PC-9 (cell line): Measurements from ENCODE around the gene MAN2A1. TPM values are rescaled to one million over a fixed set of nuclear protein-coding genes. Genes with fewer than 3 reads are reported as not detected.

Source experiments
- BruUV-seq: library from RNA; stranded (reverse); fragments of 400-500 nt; replicated peaks from 2 replicates; lab custom pipeline; 2021; lab: Mats Ljungman, UMichigan
- CTCF ChIA-PET: fragments of 300-600 bp; sonication (Branson Sonifier 250); formaldehyde crosslinking; loops from one replicate; lab custom pipeline; 2022; ENCODE audit warnings: antibody characterized with exemption; lab: Charles Lee
- POLR2A ChIA-PET: fragments of 300-600 bp; sonication (Branson Sonifier 250); formaldehyde crosslinking; loops from one replicate; lab custom pipeline; 2022; ENCODE audit warnings: antibody characterized with exemption; ENCODE audit not compliant: unreplicated experiment; lab: Charles Lee
- DNase-seq, 2 experiments: peaks; one replicate each; pipeline versions ENCODE4 v3.0.0 to v3.0.0-alpha.2; 2015 to 2022; ENCODE audit warnings: mixed read lengths in 1 of 2
- H2AFZ ChIP-seq: fragments of 200-600 bp; sonication (generic); 2 replicates; pipeline ENCODE4 v1.8.1; 2017; ENCODE audit warnings: antibody characterized with exemption
- H3F3A ChIP-seq: fragments of 200-600 bp; sonication (generic); 2 replicates; pipeline ENCODE4 v1.8.1; 2017; ENCODE audit warnings: antibody characterized with exemption, mild to moderate bottlenecking, low read depth; ENCODE audit not compliant: insufficient read depth
- H3K27ac ChIP-seq: fragments of 200-600 bp; sonication (generic); 2 replicates; pipeline ENCODE4 v1.6.1; 2016; ENCODE audit warnings: mixed run types
- H3K27me3 ChIP-seq: fragments of 200-600 bp; sonication (generic); 2 replicates; pipeline ENCODE4 v1.6.1; 2016; ENCODE audit warnings: low read depth, mixed run types; ENCODE audit not compliant: insufficient read depth
- H3K36me3 ChIP-seq: fragments of 200-600 bp; sonication (generic); 2 replicates; pipeline ENCODE4 v1.6.1; 2016; ENCODE audit warnings: low read depth, mixed run types
- H3K4me1 ChIP-seq: fragments of 200-600 bp; sonication (generic); replicated peaks from 2 replicates; pipeline ENCODE4 v1.6.1; 2016; ENCODE audit warnings: mixed run types; ENCODE audit not compliant: insufficient read depth
- H3K4me2 ChIP-seq: fragments of 200-600 bp; sonication (generic); 2 replicates; pipeline ENCODE4 v1.6.1; 2017; ENCODE audit warnings: mixed run types
- H3K4me3 ChIP-seq: fragments of 200-600 bp; sonication (generic); 2 replicates; pipeline ENCODE4 v1.6.1; 2016; ENCODE audit warnings: mixed run types
- H3K79me2 ChIP-seq: fragments of 200-600 bp; sonication (generic); 2 replicates; pipeline ENCODE4 v1.6.1; 2017; ENCODE audit warnings: low read depth, mixed run types
- H3K9me2 ChIP-seq: fragments of 200-600 bp; sonication (generic); 2 replicates; pipeline ENCODE4 v1.8.1; 2017; ENCODE audit warnings: mild to moderate bottlenecking; ENCODE audit not compliant: insufficient read depth
- H3K9me3 ChIP-seq: fragments of 200-600 bp; sonication (generic); 2 replicates; pipeline ENCODE4 v1.8.1; 2016; ENCODE audit warnings: low read depth; ENCODE audit not compliant: insufficient read depth
- H4K20me1 ChIP-seq: fragments of 200-600 bp; sonication (generic); 2 replicates; pipeline ENCODE4 v1.8.1; 2017; ENCODE audit not compliant: insufficient read depth
- EZH2 ChIP-seq: fragments of 200-600 bp; sonication (generic); IDR thresholded peaks from 2 replicates; pipeline ENCODE4 v1.8.0; 2017; ENCODE audit warnings: antibody characterized with exemption, low read depth
- intact Hi-C: fragments of 100-400 bp; cut with micrococcal nuclease; formaldehyde crosslinking; loops from one replicate; pipeline ENCODE4 v1.10.0; 2022; ENCODE audit not compliant: unreplicated experiment
- total RNA-seq: library from RNA; stranded (reverse); gene quantifications from 2 replicates; pipeline ENCODE4 v1.2.3, GENCODE V29; 2021
- TF ChIP-seq, protein P1 (sequence below): fragments of 200-600 bp; sonication (generic); conservative IDR thresholded peaks from 2 replicates; pipeline ENCODE4 v1.6.1; 2017; ENCODE audit warnings: mixed run types, antibody characterized with exemption, mild to moderate bottlenecking, moderate library complexity

MAN2A1 gene
- total RNA-seq, 1 experiment from 2014 or later, result 27.3 TPM

DNA sequence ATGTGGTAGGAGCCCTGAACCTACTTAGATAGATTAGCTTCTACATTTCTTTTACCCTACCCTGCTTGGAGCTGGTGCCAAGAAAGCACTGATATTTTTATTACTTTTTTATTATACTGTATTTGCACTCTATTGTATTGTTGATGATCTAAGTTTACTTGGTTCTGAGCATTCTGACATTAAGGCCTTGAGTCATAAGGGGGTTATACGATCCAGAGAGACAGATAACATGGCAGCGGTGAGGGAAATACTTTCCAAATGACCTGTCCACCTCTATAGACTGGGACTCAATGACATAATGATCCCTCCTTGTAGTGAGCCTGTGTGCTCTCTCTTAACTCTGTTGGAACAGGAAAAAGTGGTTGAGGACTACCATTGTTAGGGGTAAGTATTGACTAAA, 176.3 kb downstream of the MAN2A1 start:
- Histone ChIP-seq H4K20me1 (no peaks in the 10 kb centered on the region), H3F3A (no peaks in the 10 kb centered on the region), H3K79me2 (no peaks in the 10 kb centered on the region), H3K9me3 (no peaks in the 10 kb centered on the region), H3K36me3 (0 out of 2 replicates have a peak, but pooled peaks cover 4% of the 10 kb centered on the region), H3K27me3 (no peaks in the 10 kb centered on the region), H3K4me1 (no peaks in the 10 kb centered on the region), H3K27ac (no peak overlapping the region), H2AFZ (no peak overlapping the region), H3K4me3 (no peak overlapping the region), H3K9me2 (no peaks in the 10 kb centered on the region; the same call in 1 of the 2 replicates), H3K4me2 (no peak overlapping the region)
- POLR2A ChIA-PET, result no interaction called here
- TF ChIP-seq, protein P1, sequence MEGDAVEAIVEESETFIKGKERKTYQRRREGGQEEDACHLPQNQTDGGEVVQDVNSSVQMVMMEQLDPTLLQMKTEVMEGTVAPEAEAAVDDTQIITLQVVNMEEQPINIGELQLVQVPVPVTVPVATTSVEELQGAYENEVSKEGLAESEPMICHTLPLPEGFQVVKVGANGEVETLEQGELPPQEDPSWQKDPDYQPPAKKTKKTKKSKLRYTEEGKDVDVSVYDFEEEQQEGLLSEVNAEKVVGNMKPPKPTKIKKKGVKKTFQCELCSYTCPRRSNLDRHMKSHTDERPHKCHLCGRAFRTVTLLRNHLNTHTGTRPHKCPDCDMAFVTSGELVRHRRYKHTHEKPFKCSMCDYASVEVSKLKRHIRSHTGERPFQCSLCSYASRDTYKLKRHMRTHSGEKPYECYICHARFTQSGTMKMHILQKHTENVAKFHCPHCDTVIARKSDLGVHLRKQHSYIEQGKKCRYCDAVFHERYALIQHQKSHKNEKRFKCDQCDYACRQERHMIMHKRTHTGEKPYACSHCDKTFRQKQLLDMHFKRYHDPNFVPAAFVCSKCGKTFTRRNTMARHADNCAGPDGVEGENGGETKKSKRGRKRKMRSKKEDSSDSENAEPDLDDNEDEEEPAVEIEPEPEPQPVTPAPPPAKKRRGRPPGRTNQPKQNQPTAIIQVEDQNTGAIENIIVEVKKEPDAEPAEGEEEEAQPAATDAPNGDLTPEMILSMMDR, result no peak
- TF ChIP-seq EZH2, result no peak
- intact Hi-C loops, result no loop called here
- CTCF ChIA-PET, result no interaction called here
- no peak for DNase-seq
- BruUV-seq, result no TSS peak

DNA sequence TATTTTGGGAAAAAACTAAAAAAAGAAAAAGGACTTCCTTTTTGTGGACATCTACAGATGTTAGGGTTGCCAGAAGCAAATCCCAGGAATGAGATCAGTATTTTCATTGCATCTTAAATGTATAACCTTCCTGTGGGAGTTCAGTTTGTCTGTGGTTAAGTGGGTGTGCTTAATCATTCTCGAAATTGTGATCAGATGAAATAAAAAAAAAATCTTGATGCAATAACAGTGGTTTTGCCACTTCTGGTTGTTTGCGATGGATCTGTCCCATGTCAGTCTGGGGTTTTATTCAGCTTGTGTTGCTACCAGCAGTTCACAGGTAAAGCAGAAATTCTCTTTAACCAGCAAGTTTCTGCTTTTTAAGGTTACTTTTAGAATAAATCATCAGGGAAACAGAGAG, 179.0 kb downstream of the MAN2A1 start:
- H3K9me3 ChIP-seq, result no peaks in the 10 kb centered on the region
- H3K36me3 ChIP-seq, result 0 out of 2 replicates have a peak, but pooled peaks cover 4% of the 10 kb centered on the region
- no peaks in the 10 kb centered on the region for H3K27me3 ChIP-seq
- ChIA-PET POLR2A (no interaction called here), CTCF (no interaction called here)
- no peaks in the 10 kb centered on the region; the same call in 1 of the 2 replicates for H3K9me2 ChIP-seq
- no peak overlapping the region for H2AFZ ChIP-seq
- DNase-seq, result no peak
- intact Hi-C loops, result no loop called here
- no peak overlapping the region for H3K4me3 ChIP-seq
- no peak overlapping the region for H3K27ac ChIP-seq
- H4K20me1 ChIP-seq, result no peaks in the 10 kb centered on the region
- no TSS peak for BruUV-seq
- H3K4me1 ChIP-seq, result no peaks in the 10 kb centered on the region
- TF ChIP-seq EZH2, result no peak
- TF ChIP-seq, protein P1, result no peak
- no peak overlapping the region for H3K4me2 ChIP-seq
- no peaks in the 10 kb centered on the region for H3F3A ChIP-seq
- no peaks in the 10 kb centered on the region for H3K79me2 ChIP-seq

DNA sequence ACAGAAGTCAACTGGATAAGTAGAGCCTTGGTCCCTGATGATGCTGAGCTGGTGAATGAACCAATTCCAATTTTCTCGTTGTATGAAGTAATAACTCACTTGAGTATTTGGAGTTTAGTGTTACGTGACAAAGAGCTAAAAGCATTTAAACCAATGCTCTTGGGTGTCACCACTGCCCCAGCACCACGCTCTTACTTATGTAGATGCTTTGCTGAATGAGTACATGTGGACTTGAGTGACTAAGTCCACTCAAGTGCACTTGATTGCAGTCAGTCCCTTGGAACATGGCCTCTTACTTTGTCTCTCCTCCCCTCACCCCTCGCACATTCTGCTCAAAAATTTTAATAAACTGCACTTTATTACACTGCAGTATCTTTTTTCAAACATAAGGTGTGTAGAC, 184.0 kb downstream of the MAN2A1 start:
- H3K9me2 ChIP-seq, result no peaks in the 10 kb centered on the region
- H3K27me3 ChIP-seq, result no peaks in the 10 kb centered on the region
- H3K79me2 ChIP-seq, result no peaks in the 10 kb centered on the region
- TF ChIP-seq EZH2, result no peak
- TF ChIP-seq, protein P1, result no peak
- H3K36me3 ChIP-seq, result no peaks in the 10 kb centered on the region
- intact Hi-C loops, result no loop called here
- BruUV-seq, result no TSS peak
- ChIA-PET POLR2A (no interaction called here), CTCF (interaction anchor here (0.5 to 0.6 kb wide), 2 partner anchors 185 to 313 kb away, joined by 3 read pairs; no protein-coding TSS in a partner anchor)
- no peak overlapping the region for H3K4me3 ChIP-seq
- H3K4me2 ChIP-seq, result no peak overlapping the region
- H2AFZ ChIP-seq, result no peak overlapping the region
- peaks cover 7% of the 10 kb centered on the region; the same call in 1 of the 2 replicates for H3F3A ChIP-seq
- no peak overlapping the region for H3K27ac ChIP-seq
- DNase-seq, result no peak
- H3K9me3 ChIP-seq, result no peaks in the 10 kb centered on the region
- H3K4me1 ChIP-seq, result peaks cover 16% of the 10 kb centered on the region
- no peaks in the 10 kb centered on the region for H4K20me1 ChIP-seq
